ENCODE data around the gene GREB1.
A peak's percentile ranks its signal among the peaks of the same experiment; 100 is the strongest.

The GREB1 gene

GRCh38 chr2:11634584-11634983 lies 100.7 kb downstream of the GREB1 start:
- Histone ChIP-seq H3K4me3 (ENCODE audit: low read length) (no peak overlapping the region), H3K27me3 (replicated peaks; ENCODE audit: control insufficient read depth, insufficient read depth, low read length) (peaks cover 19% of the 10 kb centered on the region), H3K4me1 (ENCODE audit: control insufficient read depth, insufficient read depth, low read length) (no peaks in the 10 kb centered on the region), H3K36me3 (ENCODE audit: control insufficient read depth, insufficient read depth, low read length, severe bottlenecking) (no peaks in the 10 kb centered on the region), H3K9me3 (ENCODE audit: control insufficient read depth, low read length) (peaks cover 6% of the 10 kb centered on the region), H3K9ac (ENCODE audit: low read length) (no peak overlapping the region)
- no peak for DNase-seq (ENCODE audit: low read depth)

- H3K9ac ChIP-seq (ENCODE audit: low read length), result no peak overlapping the region
- H3K4me1 ChIP-seq (ENCODE audit: control insufficient read depth, insufficient read depth, low read length), result no peaks in the 10 kb centered on the region
- no peak for DNase-seq (ENCODE audit: low read depth)
- H3K27me3 ChIP-seq (replicated peaks; ENCODE audit: control insufficient read depth, insufficient read depth, low read length), result peaks cover 22% of the 10 kb centered on the region
- no peak overlapping the region for H3K4me3 ChIP-seq (ENCODE audit: low read length)
- no peaks in the 10 kb centered on the region for H3K36me3 ChIP-seq (ENCODE audit: control insufficient read depth, insufficient read depth, low read length, severe bottlenecking)
- peaks cover 6% of the 10 kb centered on the region for H3K9me3 ChIP-seq (ENCODE audit: control insufficient read depth, low read length)
These were observed 101.3 kb downstream of the GREB1 start for GRCh38 chr2:11635141-11635540.

- H3K9me3 ChIP-seq (ENCODE audit: control insufficient read depth, low read length), result peaks cover 6% of the 10 kb centered on the region
- H3K4me3 ChIP-seq (ENCODE audit: low read length), result no peak overlapping the region
- no peaks in the 10 kb centered on the region for H3K36me3 ChIP-seq (ENCODE audit: control insufficient read depth, insufficient read depth, low read length, severe bottlenecking)
These were observed 102.9 kb downstream of the GREB1 start for GRCh38 chr2:11636593-11637295.

GRCh38 chr2:11637546-11637945 lies 103.7 kb downstream of the GREB1 start:
- Histone ChIP-seq H3K4me1 (ENCODE audit: control insufficient read depth, insufficient read depth, low read length) (no peaks in the 10 kb centered on the region), H3K36me3 (ENCODE audit: control insufficient read depth, insufficient read depth, low read length, severe bottlenecking) (no peaks in the 10 kb centered on the region), H3K9me3 (ENCODE audit: control insufficient read depth, low read length) (peaks cover 6% of the 10 kb centered on the region), H3K4me3 (ENCODE audit: low read length) (no peak overlapping the region), H3K27me3 (replicated peaks; ENCODE audit: control insufficient read depth, insufficient read depth, low read length) (peaks cover 27% of the 10 kb centered on the region), H3K9ac (ENCODE audit: low read length) (no peak overlapping the region)
- no peak for DNase-seq (ENCODE audit: low read depth)

More at GRCh38 chr2:11636593-11637295, 102.9 kb downstream of the GREB1 start:
- DNase-seq (ENCODE audit: low read depth), result no peak
- Histone ChIP-seq H3K4me1 (ENCODE audit: control insufficient read depth, insufficient read depth, low read length) (no peaks in the 10 kb centered on the region), H3K9ac (ENCODE audit: low read length) (no peak overlapping the region), H3K27me3 (replicated peaks; ENCODE audit: control insufficient read depth, insufficient read depth, low read length) (peaks cover 27% of the 10 kb centered on the region)

GRCh38 chr2:11639503-11639902 lies 105.7 kb downstream of the GREB1 start:
- H3K4me3 ChIP-seq (ENCODE audit: low read length), result no peak overlapping the region
- H3K36me3 ChIP-seq (ENCODE audit: control insufficient read depth, insufficient read depth, low read length, severe bottlenecking), result no peaks in the 10 kb centered on the region
- peaks cover 35% of the 10 kb centered on the region for H3K27me3 ChIP-seq (replicated peaks; ENCODE audit: control insufficient read depth, insufficient read depth, low read length)
- no peak for DNase-seq (ENCODE audit: low read depth)
- H3K4me1 ChIP-seq (ENCODE audit: control insufficient read depth, insufficient read depth, low read length), result no peaks in the 10 kb centered on the region
- no peak overlapping the region for H3K9ac ChIP-seq (ENCODE audit: low read length)
- H3K9me3 ChIP-seq (ENCODE audit: control insufficient read depth, low read length), result peaks cover 6% of the 10 kb centered on the region

GRCh38 chr2:11640132-11640531 lies 106.3 kb downstream of the GREB1 start:
- Histone ChIP-seq H3K36me3 (ENCODE audit: control insufficient read depth, insufficient read depth, low read length, severe bottlenecking) (no peaks in the 10 kb centered on the region), H3K4me1 (ENCODE audit: control insufficient read depth, insufficient read depth, low read length) (no peaks in the 10 kb centered on the region)

GRCh38 chr2:11642972-11643371 lies 109.1 kb downstream of the GREB1 start:
- H3K36me3 ChIP-seq (ENCODE audit: control insufficient read depth, insufficient read depth, low read length, severe bottlenecking), result no peaks in the 10 kb centered on the region

More at GRCh38 chr2:11640132-11640531, 106.3 kb downstream of the GREB1 start:
- Histone ChIP-seq H3K9me3 (ENCODE audit: control insufficient read depth, low read length) (peaks cover 6% of the 10 kb centered on the region), H3K4me3 (ENCODE audit: low read length) (no peak overlapping the region), H3K9ac (ENCODE audit: low read length) (no peak overlapping the region), H3K27me3 (replicated peaks; ENCODE audit: control insufficient read depth, insufficient read depth, low read length) (peaks cover 30% of the 10 kb centered on the region)
- no peak for DNase-seq (ENCODE audit: low read depth)

GRCh38 chr2:11644293-11644692 lies 110.4 kb downstream of the GREB1 start:
- peaks cover 36% of the 10 kb centered on the region for H3K27me3 ChIP-seq (replicated peaks; ENCODE audit: control insufficient read depth, insufficient read depth, low read length)
- no peak overlapping the region for H3K9ac ChIP-seq (ENCODE audit: low read length)
- H3K4me1 ChIP-seq (ENCODE audit: control insufficient read depth, insufficient read depth, low read length), result no peaks in the 10 kb centered on the region
- no peaks in the 10 kb centered on the region for H3K36me3 ChIP-seq (ENCODE audit: control insufficient read depth, insufficient read depth, low read length, severe bottlenecking)
- H3K4me3 ChIP-seq (ENCODE audit: low read length), result no peak overlapping the region
- DNase-seq (ENCODE audit: low read depth), result no peak
- no peaks in the 10 kb centered on the region for H3K9me3 ChIP-seq (ENCODE audit: control insufficient read depth, low read length)

More at GRCh38 chr2:11642972-11643371, 109.1 kb downstream of the GREB1 start:
- Histone ChIP-seq H3K4me3 (ENCODE audit: low read length) (no peak overlapping the region), H3K9ac (ENCODE audit: low read length) (no peak overlapping the region), H3K27me3 (replicated peaks; ENCODE audit: control insufficient read depth, insufficient read depth, low read length) (peaks cover 23% of the 10 kb centered on the region), H3K4me1 (ENCODE audit: control insufficient read depth, insufficient read depth, low read length) (no peaks in the 10 kb centered on the region), H3K9me3 (ENCODE audit: control insufficient read depth, low read length) (no peaks in the 10 kb centered on the region)
- DNase-seq (ENCODE audit: low read depth), result no peak

- Histone ChIP-seq H3K9ac (ENCODE audit: low read length) (no peak overlapping the region), H3K36me3 (ENCODE audit: control insufficient read depth, insufficient read depth, low read length, severe bottlenecking) (no peaks in the 10 kb centered on the region), H3K9me3 (ENCODE audit: control insufficient read depth, low read length) (no peaks in the 10 kb centered on the region), H3K4me1 (ENCODE audit: control insufficient read depth, insufficient read depth, low read length) (no peaks in the 10 kb centered on the region), H3K4me3 (ENCODE audit: low read length) (no peak overlapping the region), H3K27me3 (replicated peaks; ENCODE audit: control insufficient read depth, insufficient read depth, low read length) (peaks cover 50% of the 10 kb centered on the region)
- no peak for DNase-seq (ENCODE audit: low read depth)
These were observed 112.7 kb downstream of the GREB1 start for GRCh38 chr2:11646530-11646929.

- H3K4me3 ChIP-seq (ENCODE audit: low read length), result no peak overlapping the region
- H3K9ac ChIP-seq (ENCODE audit: low read length), result no peak overlapping the region
- H3K36me3 ChIP-seq (ENCODE audit: control insufficient read depth, insufficient read depth, low read length, severe bottlenecking), result no peaks in the 10 kb centered on the region
- H3K27me3 ChIP-seq (replicated peaks; ENCODE audit: control insufficient read depth, insufficient read depth, low read length), result peaks cover 51% of the 10 kb centered on the region
- peaks cover 11% of the 10 kb centered on the region for H3K4me1 ChIP-seq (ENCODE audit: control insufficient read depth, insufficient read depth, low read length)
- no peaks in the 10 kb centered on the region for H3K9me3 ChIP-seq (ENCODE audit: control insufficient read depth, low read length)
- peak; percentile 25 for DNase-seq (ENCODE audit: low read depth)
These were observed 114.2 kb downstream of the GREB1 start for GRCh38 chr2:11647834-11648600.

GRCh38 chr2:11649093-11649492 lies 115.2 kb downstream of the GREB1 start:
- Histone ChIP-seq H3K36me3 (ENCODE audit: control insufficient read depth, insufficient read depth, low read length, severe bottlenecking) (no peaks in the 10 kb centered on the region), H3K27me3 (replicated peaks; ENCODE audit: control insufficient read depth, insufficient read depth, low read length) (peaks cover 45% of the 10 kb centered on the region)

More at GRCh38 chr2:11649093-11649492, 115.2 kb downstream of the GREB1 start:
- Histone ChIP-seq H3K9ac (ENCODE audit: low read length) (no peak overlapping the region), H3K4me1 (ENCODE audit: control insufficient read depth, insufficient read depth, low read length) (peaks cover 13% of the 10 kb centered on the region), H3K9me3 (ENCODE audit: control insufficient read depth, low read length) (no peaks in the 10 kb centered on the region), H3K4me3 (ENCODE audit: low read length) (no peak overlapping the region)
- DNase-seq (ENCODE audit: low read depth), result no peak

Measured in adipocyte (in vitro differentiated cells).